NB4 (cell line): ENCODE results near the gene ZEB2.

Experiments used
- CTCF ChIP-seq: IDR thresholded peaks from one replicate; pipeline ENCODE4 v1.5.1; 2012; ENCODE audit warnings: low read depth, low read length
- MAX ChIP-seq: IDR thresholded peaks from 2 replicates; pipeline ENCODE4 v1.6.1; 2011; ENCODE audit warnings: low read depth, low read length
- MYC ChIP-seq: IDR thresholded peaks from 2 replicates; pipeline ENCODE4 v1.6.1; 2011; ENCODE audit warnings: low read depth, low read length
- POLR2A ChIP-seq: IDR thresholded peaks from 2 replicates; pipeline ENCODE4 v1.6.1; 2011; ENCODE audit warnings: mild to moderate bottlenecking; ENCODE audit not compliant: insufficient read length; ENCODE audit errors: extremely low read depth

- no peak for TF ChIP-seq CTCF
- TF ChIP-seq POLR2A, result no peak
- TF ChIP-seq MYC, result no peak
- no peak for TF ChIP-seq MAX
These were observed 47.8 kb upstream of the ZEB2 start for GRCh38 chr2:144567745-144568144.
